ENCODE results near the gene SLC22A31. TPM values are rescaled to one million over a fixed set of nuclear protein-coding genes. Genes with fewer than 3 reads are reported as not detected.

The SLC22A31 gene
- total and polyA plus RNA-seq, 12 donors, result 0.28 to 3.2 (median 2.0) TPM; not detected in 5

GRCh38 chr16:89199241-89200123 lies 855 bp downstream of the SLC22A31 start:
- 60 to 80% (median 71%) methylated on average over 1 to 22 of the region's 22 CpGs for WGBS, 4 donors
- Histone ChIP-seq H3K27me3 (peaks cover 36% of the 10 kb centered on the region), H3K9me3 (replicated peaks in 1 of 3) (no peaks in the 10 kb centered on the region), H3K4me3 (no peak overlapping the region), H3K4me1 (replicated peaks in 1 of 2) (peaks cover 0 to 8% of the 10 kb centered on the region in 2 donors), H3K27ac (no peak overlapping the region), H3K36me3 (replicated peaks in 1 of 2) (no peaks in the 10 kb centered on the region)
- TF ChIP-seq, protein P1, sequence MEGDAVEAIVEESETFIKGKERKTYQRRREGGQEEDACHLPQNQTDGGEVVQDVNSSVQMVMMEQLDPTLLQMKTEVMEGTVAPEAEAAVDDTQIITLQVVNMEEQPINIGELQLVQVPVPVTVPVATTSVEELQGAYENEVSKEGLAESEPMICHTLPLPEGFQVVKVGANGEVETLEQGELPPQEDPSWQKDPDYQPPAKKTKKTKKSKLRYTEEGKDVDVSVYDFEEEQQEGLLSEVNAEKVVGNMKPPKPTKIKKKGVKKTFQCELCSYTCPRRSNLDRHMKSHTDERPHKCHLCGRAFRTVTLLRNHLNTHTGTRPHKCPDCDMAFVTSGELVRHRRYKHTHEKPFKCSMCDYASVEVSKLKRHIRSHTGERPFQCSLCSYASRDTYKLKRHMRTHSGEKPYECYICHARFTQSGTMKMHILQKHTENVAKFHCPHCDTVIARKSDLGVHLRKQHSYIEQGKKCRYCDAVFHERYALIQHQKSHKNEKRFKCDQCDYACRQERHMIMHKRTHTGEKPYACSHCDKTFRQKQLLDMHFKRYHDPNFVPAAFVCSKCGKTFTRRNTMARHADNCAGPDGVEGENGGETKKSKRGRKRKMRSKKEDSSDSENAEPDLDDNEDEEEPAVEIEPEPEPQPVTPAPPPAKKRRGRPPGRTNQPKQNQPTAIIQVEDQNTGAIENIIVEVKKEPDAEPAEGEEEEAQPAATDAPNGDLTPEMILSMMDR (IDR thresholded peaks at IDR 0.05), result no peak
- TF ChIP-seq POLR2A (IDR thresholded peaks at IDR 0.05), result no peak
- intact Hi-C loops (cut with DNase I), result no loop called here
- no peak for DNase-seq

DNA sequence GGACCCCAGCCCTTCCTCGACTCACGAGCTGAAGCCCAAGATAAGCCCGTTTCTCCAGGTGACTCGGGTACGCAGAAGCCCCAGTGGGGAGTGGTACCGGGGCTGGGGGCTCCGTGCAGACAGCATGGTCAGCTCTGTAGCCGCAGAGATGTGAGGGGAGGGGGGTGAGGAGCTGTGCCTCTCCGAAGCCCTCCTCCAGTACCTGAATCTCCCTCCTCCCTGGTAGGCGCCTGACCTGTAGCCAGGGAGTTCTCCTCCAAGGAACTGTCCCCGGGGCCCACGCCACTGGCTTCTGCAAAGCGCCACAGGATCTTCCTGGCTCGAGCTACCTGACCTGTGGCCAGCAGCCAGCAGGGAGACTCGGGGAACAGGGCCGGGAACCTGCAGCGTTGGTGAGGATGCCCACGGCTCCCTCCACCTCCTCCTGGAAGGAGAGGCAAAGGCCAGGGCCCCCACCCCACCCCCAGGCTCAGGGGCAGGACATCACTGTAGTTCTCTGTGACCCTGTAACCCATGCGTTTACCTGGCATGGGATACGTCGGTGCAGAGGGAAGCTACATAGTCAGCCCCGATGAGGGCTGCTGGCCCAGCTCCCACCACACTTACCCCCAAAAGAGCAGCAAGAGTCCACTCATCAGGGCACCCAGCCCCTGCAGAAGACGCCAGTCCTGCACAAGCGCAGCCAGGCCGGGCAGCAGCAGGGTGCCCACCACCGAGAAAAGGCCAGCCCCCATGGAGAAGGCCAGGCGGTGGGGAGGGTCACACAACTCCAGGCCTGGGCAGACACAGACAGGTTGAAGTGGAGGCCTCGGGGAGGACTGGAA lies 1.7 kb downstream of the SLC22A31 start:
- no peaks in the 10 kb centered on the region for H3K9me3 ChIP-seq (replicated peaks in 1 of 3)
- H3K27me3 ChIP-seq, result peaks cover 36% of the 10 kb centered on the region
- no peak overlapping the region for H3K4me3 ChIP-seq
- peaks cover 0 to 8% of the 10 kb centered on the region in 2 donors for H3K4me1 ChIP-seq (replicated peaks in 1 of 2)
- no peak for DNase-seq
- H3K27ac ChIP-seq, result no peak overlapping the region
- intact Hi-C loops (cut with DNase I), result no loop called here
- H3K36me3 ChIP-seq (replicated peaks in 1 of 2), result no peaks in the 10 kb centered on the region
- TF ChIP-seq POLR2A (IDR thresholded peaks at IDR 0.05), result no peak
- 81 to 86% (median 83%) methylated on average over 15 to 28 of the region's 28 CpGs for WGBS, 4 donors

DNA sequence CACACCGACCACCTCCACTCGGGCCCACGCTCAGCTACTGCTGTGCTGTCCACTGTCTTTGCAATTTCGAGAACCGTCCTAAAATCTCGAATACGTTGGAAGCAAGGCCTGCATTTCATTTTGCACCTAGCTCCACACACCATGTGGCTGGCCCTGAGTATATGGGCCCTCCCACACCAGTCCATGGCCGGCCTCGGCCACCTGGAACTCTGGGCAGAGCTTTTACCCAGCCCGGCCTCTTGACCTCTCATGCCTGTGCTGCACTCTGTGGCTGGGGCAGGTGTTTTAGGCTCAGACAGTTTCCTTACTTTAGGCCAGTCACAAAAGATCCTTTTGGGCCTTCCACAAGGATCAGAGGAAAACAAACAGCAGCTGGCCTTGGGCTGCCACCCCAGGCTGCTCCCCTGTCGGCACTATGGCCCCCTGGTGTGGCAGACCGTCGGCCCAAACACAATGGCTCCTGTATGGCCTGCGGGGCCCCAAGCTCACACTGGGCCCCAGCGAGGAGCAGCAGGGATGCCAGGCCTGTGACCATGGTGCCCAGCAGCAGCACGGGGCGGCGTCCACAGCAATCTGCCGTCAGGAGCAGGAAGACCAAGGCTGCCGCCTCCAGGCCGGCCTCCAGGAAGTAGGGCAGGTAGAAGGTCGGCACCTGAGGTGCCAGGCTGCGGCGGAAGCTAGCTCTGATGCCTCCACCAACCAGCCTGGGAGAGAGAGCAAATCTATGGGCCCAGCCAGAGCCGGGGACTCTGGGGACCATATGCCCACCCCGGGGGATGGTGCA lies 2.5 kb downstream of the SLC22A31 start:
- intact Hi-C loops (cut with DNase I), result no loop called here
- TF ChIP-seq, protein P1 (IDR thresholded peaks at IDR 0.05), result no peak
- no peak for TF ChIP-seq POLR2A (IDR thresholded peaks at IDR 0.05)
- Histone ChIP-seq H3K27me3 (peaks cover 29% of the 10 kb centered on the region), H3K27ac (no peak overlapping the region), H3K4me3 (no peak overlapping the region), H3K36me3 (replicated peaks in 1 of 2) (no peaks in the 10 kb centered on the region), H3K9me3 (replicated peaks in 1 of 3) (no peaks in the 10 kb centered on the region), H3K4me1 (replicated peaks in 1 of 2) (peaks cover 0 to 8% of the 10 kb centered on the region in 2 donors)
- 82 to 89% (median 82%) methylated on average over 10 to 26 of the region's 26 CpGs for WGBS, 4 donors
- DNase-seq, result no peak

DNA sequence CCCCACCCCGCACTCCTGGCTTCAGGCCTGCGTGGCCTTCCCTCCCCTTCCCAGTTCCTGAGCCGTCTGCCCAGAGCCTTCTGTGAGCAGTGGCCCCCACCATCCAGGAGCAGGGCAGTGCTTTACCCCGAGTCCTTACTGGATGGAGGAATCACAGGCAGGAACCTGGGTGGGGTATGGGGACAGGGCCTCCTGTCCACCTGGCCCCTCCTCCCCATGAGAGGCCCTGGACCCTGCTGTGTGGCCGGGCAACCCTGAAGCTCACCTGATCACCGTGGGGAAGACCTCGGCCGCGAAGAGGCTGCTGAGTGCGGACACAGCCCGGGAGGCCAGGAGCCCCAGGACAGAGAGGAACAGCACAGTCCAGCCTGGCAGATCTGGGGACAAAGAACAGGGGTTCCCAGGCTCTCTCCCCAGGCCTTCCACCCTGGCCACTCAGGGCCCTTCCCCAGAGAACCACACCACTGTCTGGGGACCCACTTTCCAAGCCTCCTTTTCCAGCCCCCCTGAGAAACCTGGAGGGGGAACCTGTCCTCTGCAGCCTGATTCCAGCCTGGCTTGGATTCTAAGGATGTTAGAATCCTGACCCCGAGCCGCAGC lies 3.2 kb downstream of the SLC22A31 start:
- Histone ChIP-seq H3K27ac (no peak overlapping the region), H3K4me1 (replicated peaks in 1 of 2) (peaks cover 2 to 9% of the 10 kb centered on the region in 2 donors), H3K9me3 (replicated peaks in 1 of 3) (no peaks in the 10 kb centered on the region), H3K27me3 (peaks cover 27% of the 10 kb centered on the region), H3K36me3 (replicated peaks in 1 of 2) (no peaks in the 10 kb centered on the region), H3K4me3 (no peak overlapping the region)
- no peak for TF ChIP-seq POLR2A (IDR thresholded peaks at IDR 0.05)
- TF ChIP-seq, protein P1 (IDR thresholded peaks at IDR 0.05), result no peak
- no peak for DNase-seq
- WGBS, 4 donors, result 80 to 91% (median 87%) methylated on average over 7 to 13 of the region's 13 CpGs
- intact Hi-C loops (cut with DNase I), result no loop called here
